AG09319 (cell line): ENCODE results near the gene KRT35.

ENCODE experiments used
- DNase-seq: peaks from one replicate; pipeline ENCODE4 v3.0.0-alpha.2; 2010; ENCODE audit warnings: low read depth; ENCODE audit errors: extremely low read depth
- CTCF ChIP-seq: IDR thresholded peaks from 2 replicates; pipeline ENCODE4 v1.5.1; 2011; ENCODE audit warnings: low read depth, mild to moderate bottlenecking, inconsistent platforms, low read length, moderate library complexity

Gene KRT35

GRCh38 chr17:41481036-41481435 lies at the start of gene KRT35:
TSS of gene KRT35 (minus strand) at chr17:41481151. CDS start at chr17:41481097, 54 bp downstream.
- TF ChIP-seq CTCF: no peak
- DNase-seq: no peak

DNA sequence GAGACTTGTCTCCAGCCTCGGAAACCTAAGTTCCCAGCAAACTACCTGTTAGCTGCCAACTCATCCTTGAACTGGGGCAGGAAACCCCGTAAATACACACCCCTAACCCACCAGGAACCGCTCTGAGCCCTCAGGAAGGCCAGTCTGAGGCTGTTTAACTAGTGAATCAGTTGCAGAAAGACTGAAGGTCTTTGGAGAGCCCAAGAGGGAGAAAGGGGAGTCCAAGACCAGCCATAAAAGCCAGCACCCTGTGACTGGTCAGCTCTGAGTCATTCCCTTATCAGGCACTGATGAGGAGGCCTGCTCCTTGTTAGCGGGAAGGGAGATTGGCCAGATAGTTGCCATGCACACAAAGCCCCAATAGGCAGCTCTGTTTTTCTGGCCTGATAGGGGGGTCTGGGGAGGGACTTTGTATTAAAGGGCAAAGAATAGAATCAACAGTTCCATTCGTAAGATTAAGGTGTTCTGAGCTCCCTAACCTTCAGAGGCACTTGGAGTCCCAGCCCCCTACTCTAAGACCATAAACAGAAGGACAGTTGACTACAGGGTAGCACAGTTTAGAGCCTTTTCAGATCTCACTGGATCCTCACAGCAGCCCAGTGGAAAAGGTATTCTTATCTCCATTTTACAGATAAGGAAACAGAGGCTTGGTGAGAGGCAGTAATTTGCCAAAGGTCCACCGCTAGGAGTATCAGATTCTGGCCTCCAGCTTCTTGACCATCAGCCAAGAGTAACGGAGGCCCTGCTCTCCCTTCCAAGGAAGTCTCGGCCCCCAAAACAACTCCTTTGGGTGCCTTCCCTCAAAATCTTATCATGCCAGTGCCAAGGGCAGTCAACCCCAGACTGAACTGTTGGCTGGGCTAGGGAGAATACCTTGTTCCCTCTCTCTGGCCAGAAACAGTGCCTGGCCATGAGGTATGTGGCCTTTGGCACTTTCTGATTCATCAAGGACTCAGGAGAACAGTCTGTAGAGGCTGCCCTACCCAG lies 49.4 kb upstream of the KRT35 start:
- TF ChIP-seq CTCF: no peak
- peak; percentile 62 for DNase-seq

- no peak for DNase-seq
- no peak for TF ChIP-seq CTCF
Observed at GRCh38 chr17:41529491-41529915, 48.6 kb upstream of the KRT35 start.

DNA sequence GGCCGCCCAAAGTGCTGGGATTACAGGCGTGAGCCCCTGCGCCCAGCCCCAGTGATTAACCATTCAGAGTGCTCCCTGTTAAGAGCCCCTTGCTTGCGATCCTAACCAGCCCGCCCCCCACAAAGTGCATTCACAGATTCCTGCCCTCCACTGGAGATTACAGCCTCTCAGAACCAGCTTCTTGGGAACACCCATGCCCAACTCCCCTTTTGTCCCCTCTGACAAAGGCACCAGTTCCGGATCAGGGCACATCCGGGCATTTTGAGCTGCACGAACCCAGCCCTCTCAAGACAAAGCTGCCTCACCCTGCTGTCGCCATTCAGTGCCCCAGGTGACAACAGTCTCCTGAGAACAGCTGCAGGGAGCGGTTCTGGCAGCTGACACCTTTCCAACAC lies 48.0 kb upstream of the KRT35 start:
- DNase-seq: no peak
- TF ChIP-seq CTCF: no peak

DNA sequence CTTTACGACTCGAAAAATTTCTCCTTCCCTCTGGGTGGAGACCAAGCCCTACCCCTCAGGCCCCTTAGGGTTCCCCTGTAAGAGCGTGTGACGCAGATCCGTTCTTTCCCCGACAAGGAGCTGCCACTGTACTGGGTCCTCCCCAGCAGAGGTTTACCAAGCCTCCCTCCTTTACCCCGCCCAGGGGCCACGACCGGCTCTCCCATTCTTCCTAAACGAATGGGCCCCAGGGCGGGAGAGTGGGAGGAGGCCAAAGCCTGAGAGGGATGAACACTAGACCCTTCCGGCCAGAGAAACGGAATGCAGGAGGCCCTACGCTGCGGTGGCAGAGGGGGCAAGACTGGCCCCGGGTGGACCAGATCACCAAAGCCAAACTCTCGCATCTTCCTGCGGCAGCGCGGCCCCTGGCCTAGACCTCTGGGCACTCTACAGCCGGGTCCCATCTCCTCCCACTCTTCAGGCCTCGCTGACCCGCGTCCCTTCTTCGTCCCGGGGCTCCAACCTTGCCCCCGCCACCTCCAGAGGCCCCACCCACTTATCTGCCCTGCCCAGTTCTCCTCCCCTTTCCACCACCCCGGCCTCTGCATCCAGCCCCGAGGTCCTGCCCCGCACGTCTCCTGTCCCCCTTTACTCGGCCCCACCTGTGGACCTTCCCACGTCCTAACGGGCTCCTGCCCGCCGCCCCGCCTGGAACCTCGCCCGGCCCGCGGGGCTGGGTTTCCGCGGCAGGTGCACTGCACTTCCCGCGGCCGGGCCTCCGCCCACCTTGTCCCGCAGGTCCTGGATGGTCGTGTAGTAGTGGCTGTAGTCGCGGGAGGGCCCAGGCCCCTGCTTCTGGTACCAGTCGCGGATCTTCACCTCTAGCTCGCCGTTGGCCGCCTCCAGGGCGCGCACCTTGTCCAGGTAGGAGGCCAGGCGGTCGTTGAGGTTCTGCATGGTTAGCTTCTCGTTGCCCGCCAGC lies 46.4 kb upstream of the KRT35 start:
- DNase-seq: no peak
- TF ChIP-seq CTCF: no peak

- TF ChIP-seq CTCF: no peak
- no peak for DNase-seq
Observed at GRCh38 chr17:41524261-41524660, 43.3 kb upstream of the KRT35 start.
